ENCODE results near the gene TPRG1. TPM values are rescaled to one million over a fixed set of nuclear protein-coding genes. Genes with fewer than 3 reads are reported as not detected.

TPRG1 gene
- total and polyA plus RNA-seq, 8 donors, result 0.12 to 4.4 (median 1.2) TPM; not detected in 1

DNA sequence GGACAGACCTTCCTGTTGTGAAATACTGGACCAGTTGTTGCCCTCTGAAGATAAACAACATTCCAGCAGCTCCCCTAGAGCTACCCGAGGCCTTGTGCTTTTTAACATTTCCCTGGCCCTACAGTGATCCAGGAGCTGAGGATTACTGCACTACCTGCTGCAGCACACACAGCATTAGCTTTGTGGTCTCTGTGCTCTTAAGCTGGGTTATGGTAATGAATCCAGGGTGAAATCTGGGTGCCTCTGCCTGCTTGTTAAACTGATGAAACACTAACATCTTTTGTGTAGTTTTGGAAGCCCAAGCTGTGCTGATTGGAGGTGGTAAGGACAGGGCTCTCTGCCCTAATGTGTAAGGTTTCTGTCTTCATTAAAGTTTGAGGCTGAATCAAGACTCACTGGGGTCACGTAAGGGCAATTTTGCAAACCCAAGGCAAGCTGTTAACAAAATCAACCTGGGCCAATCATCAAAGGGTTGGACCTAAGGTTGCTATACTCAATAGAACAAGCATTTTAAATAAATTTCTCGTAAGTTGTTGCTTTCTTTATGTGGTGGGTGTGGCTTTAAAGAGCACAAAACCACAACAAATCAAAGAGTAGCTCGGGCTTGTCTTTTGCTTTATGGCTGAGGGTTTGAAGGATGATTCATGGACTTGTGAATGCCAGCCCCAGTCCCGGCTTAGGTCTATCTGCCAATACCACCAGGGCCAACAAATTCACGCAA, 183.9 kb downstream of the TPRG1 start:
- H3K4me1 ChIP-seq, result no peaks in the 10 kb centered on the region
- H3K27ac ChIP-seq, result no peak overlapping the region
- H3K9me3 ChIP-seq, result no peaks in the 10 kb centered on the region
- 69 to 77% methylated on average over 6 of the region's 6 CpGs for WGBS, 2 donors
- peak in 3 of 4 donors; percentile 16 to 38 (median 16) for ATAC-seq
- no peak for DNase-seq
- TF ChIP-seq, protein P1, sequence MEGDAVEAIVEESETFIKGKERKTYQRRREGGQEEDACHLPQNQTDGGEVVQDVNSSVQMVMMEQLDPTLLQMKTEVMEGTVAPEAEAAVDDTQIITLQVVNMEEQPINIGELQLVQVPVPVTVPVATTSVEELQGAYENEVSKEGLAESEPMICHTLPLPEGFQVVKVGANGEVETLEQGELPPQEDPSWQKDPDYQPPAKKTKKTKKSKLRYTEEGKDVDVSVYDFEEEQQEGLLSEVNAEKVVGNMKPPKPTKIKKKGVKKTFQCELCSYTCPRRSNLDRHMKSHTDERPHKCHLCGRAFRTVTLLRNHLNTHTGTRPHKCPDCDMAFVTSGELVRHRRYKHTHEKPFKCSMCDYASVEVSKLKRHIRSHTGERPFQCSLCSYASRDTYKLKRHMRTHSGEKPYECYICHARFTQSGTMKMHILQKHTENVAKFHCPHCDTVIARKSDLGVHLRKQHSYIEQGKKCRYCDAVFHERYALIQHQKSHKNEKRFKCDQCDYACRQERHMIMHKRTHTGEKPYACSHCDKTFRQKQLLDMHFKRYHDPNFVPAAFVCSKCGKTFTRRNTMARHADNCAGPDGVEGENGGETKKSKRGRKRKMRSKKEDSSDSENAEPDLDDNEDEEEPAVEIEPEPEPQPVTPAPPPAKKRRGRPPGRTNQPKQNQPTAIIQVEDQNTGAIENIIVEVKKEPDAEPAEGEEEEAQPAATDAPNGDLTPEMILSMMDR (IDR thresholded peaks at IDR 0.05), result no peak
- no peak for FAIRE-seq
- intact Hi-C loops (cut with DNase I), result no loop called here
- H3K27me3 ChIP-seq, result no peaks in the 10 kb centered on the region
- no peaks in the 10 kb centered on the region for H3K36me3 ChIP-seq
- H3K4me3 ChIP-seq, result no peak overlapping the region

DNA sequence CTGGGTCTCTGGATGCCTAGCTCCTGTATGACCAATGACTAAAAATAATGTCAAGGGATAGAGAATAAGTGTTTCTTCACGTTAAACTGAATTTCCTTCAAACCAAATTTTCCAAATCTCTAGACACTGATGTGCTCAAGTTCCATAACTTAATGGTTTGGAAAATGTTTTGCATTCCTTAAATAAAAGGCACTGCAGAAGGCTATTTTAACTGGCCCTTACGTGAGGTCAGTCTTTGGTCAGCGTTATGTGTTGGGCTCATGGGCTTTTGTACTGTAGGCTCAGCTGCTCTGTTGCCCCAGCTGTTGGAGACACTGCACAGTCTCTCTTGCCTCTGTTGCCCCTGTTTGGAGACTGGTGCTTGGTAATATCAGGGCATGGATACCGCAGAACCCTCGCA, 188.5 kb downstream of the TPRG1 start:
- 79 to 91% methylated on average over 5 of the region's 5 CpGs for WGBS, 2 donors
- ATAC-seq (no peak), DNase-seq (no peak), FAIRE-seq (no peak)
- Histone ChIP-seq H3K4me3 (no peak overlapping the region), H3K27me3 (no peaks in the 10 kb centered on the region), H3K9me3 (no peaks in the 10 kb centered on the region), H3K27ac (no peak overlapping the region), H3K36me3 (no peaks in the 10 kb centered on the region), H3K4me1 (no peaks in the 10 kb centered on the region)
- intact Hi-C loops (cut with DNase I), result no loop called here
- TF ChIP-seq, protein P1 (IDR thresholded peaks at IDR 0.05), result no peak

DNA sequence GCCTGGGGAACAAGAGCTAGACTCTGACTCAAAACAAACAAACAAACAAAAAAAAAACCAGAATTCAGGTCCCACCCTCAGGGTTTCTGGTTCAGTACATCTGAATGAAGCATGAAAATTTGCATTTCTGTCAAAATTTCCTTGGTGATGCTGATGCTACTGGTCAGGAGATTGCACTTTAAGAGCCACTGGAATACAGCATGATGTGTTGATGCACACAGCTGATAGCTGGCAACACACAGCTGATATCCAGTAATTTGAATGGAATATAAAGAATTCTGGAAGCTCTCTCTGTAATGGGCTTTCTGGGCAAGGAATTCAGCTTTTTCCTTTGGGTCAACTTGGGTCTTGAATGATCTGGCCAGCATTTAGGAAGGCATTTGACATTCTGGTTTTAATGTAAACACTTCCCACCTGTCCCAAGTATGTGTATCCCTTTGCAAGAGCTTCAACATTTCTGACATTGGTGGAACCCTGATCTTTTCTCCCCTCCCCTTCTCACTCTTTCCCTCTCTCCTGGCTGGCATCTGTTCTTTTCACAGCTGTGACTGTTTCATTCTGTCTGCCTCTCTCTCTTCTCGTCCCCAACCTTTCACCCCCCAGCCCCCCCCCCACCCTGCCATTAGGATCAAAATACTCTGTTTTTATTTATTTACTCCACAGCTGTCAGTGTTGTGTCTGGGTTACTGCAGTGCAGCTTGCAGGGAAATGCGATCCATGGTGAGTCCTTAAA, 189.5 kb downstream of the TPRG1 start:
- Histone ChIP-seq H3K4me1 (no peaks in the 10 kb centered on the region), H3K27ac (no peak overlapping the region), H3K27me3 (no peaks in the 10 kb centered on the region), H3K9me3 (no peaks in the 10 kb centered on the region), H3K4me3 (no peak overlapping the region), H3K36me3 (no peaks in the 10 kb centered on the region)
- FAIRE-seq, result no peak
- no peak for ATAC-seq
- intact Hi-C loops (cut with DNase I), result no loop called here
- no peak for DNase-seq
- 38 to 53% methylated on average over 2 of the region's 2 CpGs for WGBS, 2 donors
- TF ChIP-seq, protein P1 (IDR thresholded peaks at IDR 0.05), result no peak

DNA sequence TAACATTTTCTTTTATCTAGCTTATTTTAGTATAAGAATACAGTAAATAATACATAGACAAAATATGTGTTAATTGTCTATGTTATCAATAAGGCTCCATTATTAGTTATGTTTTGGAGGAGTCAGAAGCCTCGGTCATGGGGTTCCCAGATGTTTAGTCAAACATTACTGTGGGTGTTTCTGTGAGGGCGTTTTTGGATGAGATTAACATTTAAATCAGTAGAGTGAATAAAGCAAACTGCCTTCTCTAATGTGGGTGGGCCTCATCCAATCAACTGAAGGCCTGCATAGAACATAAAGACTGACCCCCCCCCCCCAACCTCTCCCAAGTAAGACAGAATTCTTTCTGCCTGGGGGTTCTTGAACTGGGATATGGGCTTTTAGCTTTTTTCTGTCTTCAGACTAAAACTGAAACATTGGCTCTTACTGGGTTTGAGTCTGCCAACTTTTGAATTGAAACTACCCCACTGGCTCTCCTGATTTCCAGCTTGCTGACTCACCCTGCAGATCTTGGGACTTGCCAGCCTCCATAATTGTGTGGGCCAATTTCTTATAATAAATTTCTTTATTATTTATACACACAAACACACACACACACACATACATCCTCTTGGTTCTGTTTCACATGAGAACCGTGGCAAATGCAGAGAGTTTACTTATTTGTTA, 192.0 kb downstream of the TPRG1 start:
- Histone ChIP-seq H3K36me3 (no peaks in the 10 kb centered on the region), H3K4me3 (no peak overlapping the region), H3K27ac (no peak overlapping the region), H3K9me3 (no peaks in the 10 kb centered on the region), H3K27me3 (no peaks in the 10 kb centered on the region), H3K4me1 (no peaks in the 10 kb centered on the region)
- TF ChIP-seq, protein P1 (IDR thresholded peaks at IDR 0.05), result no peak
- no peak for DNase-seq
- no peak for ATAC-seq
- FAIRE-seq, result no peak
- intact Hi-C loops (cut with DNase I), result no loop called here
- WGBS, 2 donors, result 59 to 64% methylated on average over 3 of the region's 3 CpGs

All from pancreas (tissue), 10 donors.